Measurements from ENCODE around the gene EXOSC6. TPM values are rescaled to one million over a fixed set of nuclear protein-coding genes. Genes with fewer than 3 reads are reported as not detected.

EXOSC6 gene
- total RNA-seq: 10 to 100 TPM; 24.0 to 40.6 (median 27.4) TPM

- TF ChIP-seq POLR2A (IDR thresholded peaks at IDR 0.05) (peak; percentile 62 to 64), EP300 (IDR thresholded peaks at IDR 0.05) (peak in 1 of 2 donors; percentile 95), CTCF (IDR thresholded peaks at IDR 0.05) (peak; percentile 89 to 97 (median 91))
- WGBS, 2 donors: 3% methylated on average over 36 to 39 of the region's 65 CpGs
- H3K4me3 ChIP-seq: peak within 1 kb of the TSS; percentile 56 to 93 (median 71)
Measured at GRCh38 chr16:70251629-70252354, at the start of gene EXOSC6. TSS of gene EXOSC6 (minus strand) at chr16:70251940. CDS start at chr16:70251900, 40 bp downstream.

GRCh38 chr16:70301121-70301520, 49.4 kb upstream of the EXOSC6 start:
- Histone ChIP-seq H3K9me3 (peaks cover 0 to 26% (median 0%) of the 10 kb centered on the region in 4 donors), H3K27ac (no peak overlapping the region), H3K4me3 (no peak overlapping the region), H3K27me3 (no peaks in the 10 kb centered on the region), H3K36me3 (peaks cover 0 to 40% (median 0%) of the 10 kb centered on the region in 3 donors), H3K4me1 (peaks cover 0 to 18% (median 3%) of the 10 kb centered on the region in 4 donors)
- TF ChIP-seq POLR2A (IDR thresholded peaks at IDR 0.05): no peak
- TF ChIP-seq CTCF (IDR thresholded peaks at IDR 0.05): no peak
- TF ChIP-seq EP300 (IDR thresholded peaks at IDR 0.05): no peak
- WGBS, 2 donors: 97 to 100% methylated on average over 1 of the region's 1 CpG
- no peak for DNase-seq (ENCODE audit: low spot score in 2 of 2)

More at GRCh38 chr16:70251629-70252354, at the start of gene EXOSC6:
- Histone ChIP-seq H3K27me3 (no peaks in the 10 kb centered on the region), H3K27ac (peak within 1 kb of the TSS; percentile 49 to 92 (median 74)), H3K9me3 (no peaks in the 10 kb centered on the region), H3K4me1 (peaks cover 0 to 33% (median 15%) of the 10 kb centered on the region in 4 donors), H3K36me3 (peaks cover 0 to 51% (median 26%) of the 10 kb centered on the region in 3 donors)
- peak; percentile 70 to 86 for DNase-seq (ENCODE audit: low spot score in 2 of 2)

GRCh38 chr16:70298988-70299938, 47.5 kb upstream of the EXOSC6 start, which contains the start of gene DDX19B:
TSS of gene DDX19B (plus strand) at chr16:70299186. CDS start at chr16:70299298, 112 bp downstream.
- Histone ChIP-seq H3K4me1 (peaks cover 0 to 14% (median 3%) of the 10 kb centered on the region in 4 donors), H3K36me3 (peaks cover 0 to 40% (median 0%) of the 10 kb centered on the region in 3 donors), H3K27ac (peak within 1 kb of the TSS; percentile 96 to 97 (median 96)), H3K27me3 (no peaks in the 10 kb centered on the region), H3K9me3 (peaks cover 0 to 26% (median 0%) of the 10 kb centered on the region in 4 donors), H3K4me3 (peak within 1 kb of the TSS; percentile 67 to 88 (median 85))
- TF ChIP-seq CTCF (IDR thresholded peaks at IDR 0.05) (peak in 1 of 5 experiments; percentile 3), POLR2A (IDR thresholded peaks at IDR 0.05) (peak; percentile 25 to 58), EP300 (IDR thresholded peaks at IDR 0.05) (peak; percentile 33 to 80)
- 1 to 3% methylated on average over 18 to 28 of the region's 37 CpGs for WGBS, 2 donors
- peak; percentile 59 to 60 for DNase-seq (ENCODE audit: low spot score in 2 of 2)

- Histone ChIP-seq H3K27ac (no peak overlapping the region), H3K9me3 (peaks cover 0 to 3% (median 0%) of the 10 kb centered on the region in 4 donors), H3K4me1 (peaks cover 0 to 14% (median 3%) of the 10 kb centered on the region in 4 donors), H3K36me3 (peaks cover 0 to 4% (median 0%) of the 10 kb centered on the region in 3 donors), H3K4me3 (no peak overlapping the region), H3K27me3 (no peaks in the 10 kb centered on the region)
- no peak for DNase-seq (ENCODE audit: low spot score in 2 of 2)
- TF ChIP-seq POLR2A (IDR thresholded peaks at IDR 0.05): no peak
- no peak for TF ChIP-seq CTCF (IDR thresholded peaks at IDR 0.05)
- TF ChIP-seq EP300 (IDR thresholded peaks at IDR 0.05): no peak
Measured at GRCh38 chr16:70295634-70296033, 43.9 kb upstream of the EXOSC6 start.

Measured in tibial nerve (tissue), 4 donors.